ENCODE measurements around the gene WFDC1.

WFDC1 gene

GRCh38 chr16:84318091-84318975 lies 23.7 kb downstream of the WFDC1 start:
- TF ChIP-seq CTCF (IDR thresholded peaks at IDR 0.05; ENCODE audit: insufficient read depth, low read length, missing control alignments) = no peak

GRCh38 chr16:84319146-84319760 lies 24.6 kb downstream of the WFDC1 start:
- H3K4me3 ChIP-seq (ENCODE audit: low read depth, low read length) = no peak overlapping the region
- no peak for DNase-seq (ENCODE audit: low read depth, low spot score)
- no peak for TF ChIP-seq CTCF (IDR thresholded peaks at IDR 0.05; ENCODE audit: insufficient read depth, low read length, missing control alignments)
- POLR2A ChIA-PET = no interaction called here
- CTCF ChIA-PET = no interaction called here

More at GRCh38 chr16:84318091-84318975, 23.7 kb downstream of the WFDC1 start:
- POLR2A ChIA-PET = no interaction called here
- no peak for DNase-seq (ENCODE audit: low read depth, low spot score)
- CTCF ChIA-PET = interaction anchor here (1.0 to 1.4 kb wide), 2 partner anchors 10 to 12 kb away, joined by 3 to 5 read pairs; no protein-coding TSS in a partner anchor
- no peak overlapping the region for H3K4me3 ChIP-seq (ENCODE audit: low read depth, low read length)

- no peak for DNase-seq (ENCODE audit: low read depth, low spot score)
- no peak for TF ChIP-seq CTCF (IDR thresholded peaks at IDR 0.05; ENCODE audit: insufficient read depth, low read length, missing control alignments)
- ChIA-PET CTCF (no interaction called here), POLR2A (no interaction called here)
- no peak overlapping the region for H3K4me3 ChIP-seq (ENCODE audit: low read depth, low read length)
Measured at GRCh38 chr16:84320511-84320910, 25.8 kb downstream of the WFDC1 start.

- no peak overlapping the region for H3K4me3 ChIP-seq (ENCODE audit: low read depth, low read length)
- TF ChIP-seq CTCF (IDR thresholded peaks at IDR 0.05; ENCODE audit: insufficient read depth, low read length, missing control alignments) = no peak
- DNase-seq (ENCODE audit: low read depth, low spot score) = no peak
- CTCF ChIA-PET = interaction anchor here (2.0 kb wide), 1 partner anchor 45 kb away, joined by 5 read pairs; no protein-coding TSS in a partner anchor
- POLR2A ChIA-PET = no interaction called here
Measured at GRCh38 chr16:84321932-84322331, 27.3 kb downstream of the WFDC1 start.

GRCh38 chr16:84322749-84323148 lies 28.1 kb downstream of the WFDC1 start:
- CTCF ChIA-PET = interaction anchor here (0.6 to 2.0 kb wide), 2 partner anchors 29 to 46 kb away, joined by 4 to 5 read pairs; no protein-coding TSS in a partner anchor
- no peak overlapping the region for H3K4me3 ChIP-seq (ENCODE audit: low read depth, low read length)
- POLR2A ChIA-PET = no interaction called here
- no peak for TF ChIP-seq CTCF (IDR thresholded peaks at IDR 0.05; ENCODE audit: insufficient read depth, low read length, missing control alignments)
- no peak for DNase-seq (ENCODE audit: low read depth, low spot score)

GRCh38 chr16:84323606-84324005 lies 28.9 kb downstream of the WFDC1 start:
- ChIA-PET CTCF (no interaction called here), POLR2A (no interaction called here)
- TF ChIP-seq CTCF (IDR thresholded peaks at IDR 0.05; ENCODE audit: insufficient read depth, low read length, missing control alignments) = no peak
- H3K4me3 ChIP-seq (ENCODE audit: low read depth, low read length) = no peak overlapping the region
- DNase-seq (ENCODE audit: low read depth, low spot score) = no peak
